Measurements from ENCODE around the gene C1QL2.

The C1QL2 gene

GRCh38 chr2:119136093-119136492, 22.5 kb downstream of the C1QL2 start:
- DNase-seq: no peak

GRCh38 chr2:119134775-119135174, 23.8 kb downstream of the C1QL2 start:
- DNase-seq: no peak

GRCh38 chr2:119126650-119127049, 31.9 kb downstream of the C1QL2 start:
- peak; percentile 70 for DNase-seq

GRCh38 chr2:119123389-119123788, 35.2 kb downstream of the C1QL2 start:
- DNase-seq: no peak

DNA sequence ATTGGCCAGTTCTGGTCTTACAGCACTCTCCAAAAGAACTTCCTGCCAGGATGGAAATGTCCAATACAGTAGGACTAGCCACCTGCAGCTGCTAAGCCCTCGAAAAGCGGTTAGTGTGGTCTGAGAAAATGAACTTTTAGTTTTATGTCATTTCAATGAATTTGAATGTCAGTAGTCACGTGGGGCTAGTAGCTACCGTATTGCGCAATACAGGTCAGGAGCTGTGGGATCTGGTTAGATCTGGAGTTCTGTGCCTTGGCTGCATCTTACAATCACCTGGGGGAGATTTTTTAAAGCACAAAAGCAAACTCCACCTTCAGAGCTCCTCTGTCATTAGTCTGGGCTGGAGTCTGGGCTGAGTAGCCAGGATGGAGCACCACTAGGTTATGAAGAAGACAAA, 35.9 kb downstream of the C1QL2 start:
- DNase-seq: no peak

DNA sequence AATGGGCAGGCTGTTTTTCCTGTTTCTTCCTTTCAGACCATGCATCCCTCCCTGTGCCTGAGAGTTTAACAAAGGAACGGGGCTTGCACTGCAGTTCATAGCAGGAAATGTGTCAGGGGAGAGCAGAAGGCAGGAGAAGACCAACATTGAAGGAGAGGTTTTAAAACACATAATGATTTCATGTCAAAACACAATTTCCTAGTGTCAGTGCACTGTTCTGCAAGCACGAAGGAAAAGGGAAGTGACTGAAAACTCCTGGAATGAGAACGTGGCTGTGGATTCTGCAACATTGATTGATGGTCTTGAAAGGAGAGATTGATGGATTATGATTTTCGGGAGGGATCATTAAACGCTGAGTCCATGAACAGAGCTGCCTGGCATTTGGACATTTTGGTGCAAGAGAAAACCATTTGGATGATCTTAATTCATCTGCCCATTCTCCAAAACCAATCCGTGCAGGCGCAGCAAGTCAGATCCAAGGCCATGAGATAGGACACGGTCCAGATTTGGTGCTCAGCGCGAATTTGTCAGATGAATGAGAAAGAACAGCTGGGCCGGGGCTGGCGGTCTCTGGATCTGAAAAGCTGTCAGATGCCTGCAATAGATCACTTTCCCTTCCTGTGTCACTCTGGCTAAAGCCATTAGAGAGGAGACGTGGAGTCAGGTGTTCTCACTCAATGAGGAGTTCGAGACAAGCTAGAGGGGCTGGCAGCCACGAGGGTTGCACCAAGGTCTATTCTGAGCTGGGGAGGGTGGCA, 38.4 kb downstream of the C1QL2 start:
- no peak for DNase-seq

DNA sequence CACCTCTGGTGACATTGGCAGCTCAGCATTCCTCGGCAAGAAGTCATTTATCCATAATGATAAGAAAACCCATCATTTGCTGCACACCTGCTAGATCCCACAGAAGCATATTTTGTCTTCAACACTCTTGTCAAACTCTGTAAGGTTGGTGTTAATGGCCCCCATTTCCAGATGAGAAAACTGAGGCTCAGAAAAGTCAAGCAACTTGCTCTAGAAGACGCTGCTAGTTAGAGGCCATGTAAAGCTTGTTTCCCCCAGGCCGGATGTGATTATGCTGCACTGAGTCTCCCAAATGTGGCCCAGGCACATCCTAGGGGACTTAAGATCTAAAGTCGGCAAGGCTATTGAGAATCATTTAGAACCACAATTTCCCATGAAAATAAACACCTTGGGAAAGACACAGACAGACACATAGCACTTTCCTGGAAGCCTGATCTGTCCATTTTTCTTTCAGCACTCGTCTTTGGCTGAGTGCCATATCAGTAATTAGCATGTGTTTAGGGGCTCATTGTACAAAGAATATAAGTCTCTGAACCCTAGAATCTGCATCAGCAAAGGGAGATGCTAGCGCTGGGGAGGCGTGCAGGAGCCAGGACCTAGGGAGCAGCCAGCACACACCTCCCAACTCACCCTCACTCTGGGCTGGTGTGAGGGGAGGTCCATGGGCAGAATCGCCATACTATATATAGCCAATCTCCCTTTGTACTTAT, 39.3 kb downstream of the C1QL2 start:
- no peak for DNase-seq

- DNase-seq: no peak
These were observed 40.4 kb downstream of the C1QL2 start for GRCh38 chr2:119117891-119118882.

- DNase-seq: no peak
These were observed 41.1 kb downstream of the C1QL2 start for GRCh38 chr2:119117408-119117807.

DNA sequence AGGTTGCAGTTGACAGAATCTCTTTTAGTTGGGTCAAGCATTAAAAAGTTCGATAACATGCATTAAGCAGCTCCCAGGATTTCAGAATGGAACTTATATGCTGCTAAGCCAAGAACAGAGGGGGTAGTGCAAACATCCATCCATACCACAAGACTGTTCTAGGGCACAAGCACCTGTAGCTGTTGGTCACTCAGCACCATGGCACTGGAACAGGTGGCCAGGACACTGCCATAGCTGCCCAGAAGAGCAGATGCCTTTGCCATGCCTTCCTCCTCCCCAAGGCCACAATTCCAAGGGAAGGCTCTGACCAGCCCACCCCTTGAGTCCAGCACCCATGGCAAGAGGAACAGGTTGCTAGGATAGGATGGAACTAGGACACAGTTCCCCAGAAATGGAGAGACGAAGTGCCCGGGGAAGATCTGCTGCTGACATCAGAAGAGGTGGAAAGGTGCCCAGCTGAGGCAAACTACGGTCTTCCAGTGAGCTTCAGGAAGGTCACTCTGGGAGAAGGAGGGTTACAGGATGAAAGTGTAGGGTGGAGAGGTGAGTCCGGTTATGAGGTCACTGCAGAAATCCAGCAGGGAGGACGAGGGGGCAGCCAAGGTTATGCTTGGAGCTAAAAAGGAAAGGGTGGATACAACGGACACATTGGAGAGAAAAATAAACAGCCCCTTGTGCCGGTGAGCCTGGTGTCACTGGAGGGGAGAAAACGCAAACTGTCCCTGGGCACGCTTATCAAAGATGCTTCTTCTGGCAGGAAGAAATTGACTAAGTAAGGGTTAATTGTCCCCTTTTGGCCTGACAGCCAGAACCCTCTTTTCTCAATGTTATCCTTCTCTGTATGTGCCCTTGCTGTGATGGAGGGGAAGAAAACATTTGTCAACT, 41.9 kb downstream of the C1QL2 start:
- DNase-seq: no peak

- no peak for DNase-seq
These were observed 44.3 kb downstream of the C1QL2 start for GRCh38 chr2:119114266-119114665.

DNA sequence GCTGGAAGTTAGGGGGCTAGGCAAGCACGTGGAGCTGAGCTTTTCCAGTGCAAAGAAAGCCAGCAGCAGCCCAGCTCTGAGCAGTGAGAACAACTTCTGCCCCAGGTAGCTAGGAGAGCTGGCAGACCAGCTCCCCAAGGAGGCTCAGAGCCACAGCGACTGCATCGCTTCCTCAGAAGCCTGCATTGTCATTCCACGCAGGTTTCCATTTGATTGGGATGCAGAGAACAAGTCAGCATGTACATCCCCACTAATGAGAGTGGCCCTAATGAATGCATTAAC, 45.1 kb downstream of the C1QL2 start:
- DNase-seq: no peak

GRCh38 chr2:119112770-119113488, 45.6 kb downstream of the C1QL2 start:
- DNase-seq: no peak

GRCh38 chr2:119112230-119112629, 46.3 kb downstream of the C1QL2 start:
- DNase-seq: no peak

- DNase-seq: no peak
These were observed 47.2 kb downstream of the C1QL2 start for GRCh38 chr2:119111115-119111975.

- no peak for DNase-seq
These were observed 48.7 kb downstream of the C1QL2 start for GRCh38 chr2:119109866-119110265.

DNA sequence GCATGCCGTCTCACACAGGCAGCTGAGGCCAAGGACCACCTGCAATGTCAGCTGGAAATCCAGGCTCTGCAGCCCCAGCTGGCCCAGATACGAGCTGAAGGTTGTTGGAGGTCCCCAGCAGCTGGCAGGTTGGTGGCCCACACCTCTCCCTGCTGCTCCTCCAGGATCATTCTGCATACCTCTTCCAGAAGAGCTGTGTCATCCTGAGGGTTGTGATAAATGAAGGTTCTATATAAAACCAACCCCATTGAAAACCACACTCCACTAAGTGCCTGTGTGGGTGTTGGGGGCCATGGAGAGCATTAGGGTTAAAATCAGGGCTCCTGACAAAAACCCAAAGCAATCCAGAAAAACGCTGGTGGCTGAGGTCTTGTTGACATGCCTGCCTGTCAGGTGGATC, 50.4 kb downstream of the C1QL2 start:
- DNase-seq: no peak

- peak; percentile 70 for DNase-seq
These were observed 52.2 kb downstream of the C1QL2 start for GRCh38 chr2:119106301-119106897.
